ENCODE results near the gene KCNQ5.

Gene KCNQ5

DNA sequence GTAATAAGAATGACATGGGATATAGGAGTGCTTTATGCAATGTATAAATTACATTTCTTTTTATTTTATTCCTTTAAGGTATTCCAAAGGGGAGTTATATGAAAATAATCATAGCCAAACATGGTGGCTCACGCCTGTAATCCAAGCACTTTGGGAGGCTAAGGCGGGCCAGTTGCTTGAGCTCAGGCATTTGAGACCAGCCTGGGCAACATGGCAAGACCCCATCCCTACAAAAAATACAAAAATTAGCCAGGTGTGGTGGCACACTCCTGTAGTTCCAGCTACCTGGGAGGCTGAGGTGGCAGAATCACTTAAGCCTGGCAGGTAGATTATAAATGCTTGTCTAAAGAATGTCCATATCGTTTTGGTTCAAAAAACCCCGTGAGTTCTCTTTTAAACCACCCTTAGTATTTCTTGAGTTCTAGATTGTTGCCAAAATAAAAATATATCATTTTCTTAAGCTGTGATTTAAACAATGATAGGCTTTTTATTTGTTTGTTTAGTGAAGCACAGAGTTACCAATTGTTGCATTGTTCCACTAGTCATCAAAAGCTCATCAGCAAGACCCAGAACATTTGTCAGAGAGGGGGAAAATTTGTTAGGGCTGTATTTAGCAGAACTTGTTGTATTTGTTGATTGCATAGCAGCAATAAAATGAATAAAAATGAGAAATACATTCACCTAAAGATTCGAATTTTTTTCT is 457.2 kb downstream of the KCNQ5 start:
- TF ChIP-seq, protein P1, sequence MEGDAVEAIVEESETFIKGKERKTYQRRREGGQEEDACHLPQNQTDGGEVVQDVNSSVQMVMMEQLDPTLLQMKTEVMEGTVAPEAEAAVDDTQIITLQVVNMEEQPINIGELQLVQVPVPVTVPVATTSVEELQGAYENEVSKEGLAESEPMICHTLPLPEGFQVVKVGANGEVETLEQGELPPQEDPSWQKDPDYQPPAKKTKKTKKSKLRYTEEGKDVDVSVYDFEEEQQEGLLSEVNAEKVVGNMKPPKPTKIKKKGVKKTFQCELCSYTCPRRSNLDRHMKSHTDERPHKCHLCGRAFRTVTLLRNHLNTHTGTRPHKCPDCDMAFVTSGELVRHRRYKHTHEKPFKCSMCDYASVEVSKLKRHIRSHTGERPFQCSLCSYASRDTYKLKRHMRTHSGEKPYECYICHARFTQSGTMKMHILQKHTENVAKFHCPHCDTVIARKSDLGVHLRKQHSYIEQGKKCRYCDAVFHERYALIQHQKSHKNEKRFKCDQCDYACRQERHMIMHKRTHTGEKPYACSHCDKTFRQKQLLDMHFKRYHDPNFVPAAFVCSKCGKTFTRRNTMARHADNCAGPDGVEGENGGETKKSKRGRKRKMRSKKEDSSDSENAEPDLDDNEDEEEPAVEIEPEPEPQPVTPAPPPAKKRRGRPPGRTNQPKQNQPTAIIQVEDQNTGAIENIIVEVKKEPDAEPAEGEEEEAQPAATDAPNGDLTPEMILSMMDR (IDR thresholded peaks at IDR 0.05) = no peak
- Mint-ChIP-seq H3K4me1 (peaks cover 12% of the 10 kb centered on the region), H3K9me3 (no peaks in the 10 kb centered on the region), H3K36me3 (ENCODE audit: low read depth) (no peaks in the 10 kb centered on the region), H3K27me3 (ENCODE audit: low read depth, poor library complexity) (no peaks in the 10 kb centered on the region), H3K4me3 (no peak overlapping the region), H3K27ac (no peak overlapping the region)
- DNase-seq = no peak

DNA sequence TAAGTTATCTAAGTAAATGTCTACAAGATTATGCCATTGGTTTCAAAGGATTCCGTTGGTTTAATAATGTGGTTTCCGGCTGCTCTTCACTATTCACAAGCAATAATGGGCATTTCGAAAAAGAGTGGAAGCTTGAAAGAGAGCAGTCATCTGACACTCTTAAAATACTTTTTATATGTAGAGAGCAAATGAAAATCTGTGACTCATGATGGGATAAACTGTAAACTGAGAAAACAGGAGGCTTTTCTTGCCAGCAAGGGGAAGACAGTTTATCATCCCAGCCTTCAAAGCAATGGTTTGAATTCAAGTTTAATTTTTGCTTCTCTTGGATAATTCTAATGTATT is 457.7 kb downstream of the KCNQ5 start:
- no peak for DNase-seq
- H3K4me1 Mint-ChIP-seq = peaks cover 17% of the 10 kb centered on the region
- no peaks in the 10 kb centered on the region for H3K9me3 Mint-ChIP-seq
- no peak overlapping the region for H3K4me3 Mint-ChIP-seq
- TF ChIP-seq, protein P1 (IDR thresholded peaks at IDR 0.05) = no peak
- H3K27me3 Mint-ChIP-seq (ENCODE audit: low read depth, poor library complexity) = no peaks in the 10 kb centered on the region
- no peaks in the 10 kb centered on the region for H3K36me3 Mint-ChIP-seq (ENCODE audit: low read depth)
- no peak overlapping the region for H3K27ac Mint-ChIP-seq

DNA sequence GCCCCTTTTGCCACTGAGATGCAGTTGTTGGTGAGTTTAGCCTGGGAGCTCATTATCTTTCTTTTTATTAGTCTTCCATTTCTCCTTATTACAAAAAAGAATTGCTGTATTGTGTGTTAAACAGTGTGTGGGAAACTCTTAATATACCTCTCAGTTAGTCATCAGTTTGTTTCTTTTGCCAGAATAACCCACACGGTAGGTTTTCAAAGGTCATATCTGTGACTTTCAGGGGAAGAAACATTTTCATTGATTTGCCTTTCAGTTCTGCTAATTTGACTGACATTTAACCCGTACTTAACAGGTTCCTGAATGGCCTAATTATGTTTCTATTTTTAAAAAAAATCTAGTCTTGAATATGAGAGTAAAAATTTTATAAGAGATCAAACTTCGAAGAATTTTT is 458.1 kb downstream of the KCNQ5 start:
- DNase-seq = no peak
- H3K9me3 Mint-ChIP-seq = no peaks in the 10 kb centered on the region
- peaks cover 21% of the 10 kb centered on the region for H3K4me1 Mint-ChIP-seq
- TF ChIP-seq, protein P1 (IDR thresholded peaks at IDR 0.05) = no peak
- no peaks in the 10 kb centered on the region for H3K36me3 Mint-ChIP-seq (ENCODE audit: low read depth)
- no peak overlapping the region for H3K4me3 Mint-ChIP-seq
- H3K27me3 Mint-ChIP-seq (ENCODE audit: low read depth, poor library complexity) = no peaks in the 10 kb centered on the region
- no peak overlapping the region for H3K27ac Mint-ChIP-seq

DNA sequence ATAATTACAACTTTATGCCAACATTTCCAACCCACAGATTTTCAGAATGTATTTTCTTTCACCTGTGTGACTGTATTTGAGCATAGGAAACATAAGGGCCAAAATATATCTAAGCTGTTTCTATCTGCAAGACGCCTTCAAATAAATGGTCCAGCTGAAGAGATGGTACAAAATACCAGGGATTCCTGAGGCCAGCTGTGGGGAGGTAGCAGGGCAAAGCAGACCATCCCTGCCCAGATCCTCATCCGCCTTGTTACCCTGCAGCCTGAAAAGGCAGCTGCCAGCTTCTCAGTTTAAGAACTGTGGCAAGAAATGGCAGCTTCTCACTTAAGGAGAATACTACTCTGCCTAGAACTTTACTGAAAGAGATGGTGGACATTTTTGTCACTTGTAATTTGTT is 460.1 kb downstream of the KCNQ5 start:
- Mint-ChIP-seq H3K9me3 (no peaks in the 10 kb centered on the region), H3K27me3 (ENCODE audit: low read depth, poor library complexity) (no peaks in the 10 kb centered on the region), H3K36me3 (ENCODE audit: low read depth) (no peaks in the 10 kb centered on the region), H3K27ac (no peak overlapping the region), H3K4me3 (no peak overlapping the region), H3K4me1 (peaks cover 33% of the 10 kb centered on the region)
- no peak for DNase-seq
- TF ChIP-seq, protein P1 (IDR thresholded peaks at IDR 0.05) = no peak

DNA sequence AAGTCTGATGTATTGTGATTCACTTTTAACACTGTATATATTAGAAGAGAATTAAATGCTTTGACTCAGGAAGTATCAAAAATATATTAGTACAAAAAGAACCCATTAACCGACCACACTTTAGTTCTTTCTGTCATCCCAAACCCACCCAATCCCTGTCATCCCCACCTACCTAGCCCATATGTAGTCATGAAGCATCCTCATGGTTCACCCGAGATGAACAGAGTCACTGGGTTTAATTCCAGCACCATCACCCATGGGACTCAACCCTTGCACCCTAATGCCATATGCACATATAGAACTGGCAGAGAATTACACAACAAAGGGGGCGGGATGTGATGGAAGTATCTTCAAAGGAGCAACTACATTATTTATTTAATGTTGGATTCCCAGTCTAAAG is 462.0 kb downstream of the KCNQ5 start:
- H3K4me1 Mint-ChIP-seq = peaks cover 33% of the 10 kb centered on the region
- H3K4me3 Mint-ChIP-seq = no peak overlapping the region
- H3K9me3 Mint-ChIP-seq = no peaks in the 10 kb centered on the region
- no peaks in the 10 kb centered on the region for H3K27me3 Mint-ChIP-seq (ENCODE audit: low read depth, poor library complexity)
- DNase-seq = no peak
- no peak overlapping the region for H3K27ac Mint-ChIP-seq
- TF ChIP-seq, protein P1 (IDR thresholded peaks at IDR 0.05) = no peak
- H3K36me3 Mint-ChIP-seq (ENCODE audit: low read depth) = no peaks in the 10 kb centered on the region

DNA sequence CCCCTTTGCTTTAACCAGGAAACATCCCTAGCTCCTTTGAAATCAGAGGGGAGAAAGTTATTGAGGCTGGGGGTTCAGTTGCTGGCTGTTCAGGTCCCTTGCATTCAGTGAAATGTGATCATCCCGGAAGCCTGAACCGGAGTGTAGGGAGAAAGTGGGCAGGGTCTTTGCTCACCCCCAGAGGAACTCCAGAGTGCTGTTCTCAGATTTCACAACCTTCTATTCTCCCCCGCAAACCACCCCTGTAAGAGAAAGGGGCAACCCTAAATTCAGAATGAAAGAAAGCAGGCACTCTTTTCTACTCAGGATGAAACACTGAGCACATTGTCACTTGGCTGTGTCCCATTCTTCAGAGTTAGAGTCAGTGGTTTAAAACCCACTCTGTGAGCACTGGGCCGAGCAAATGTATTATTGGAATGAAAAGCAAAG is 463.6 kb downstream of the KCNQ5 start:
- peak; percentile 41 for DNase-seq
- H3K4me1 Mint-ChIP-seq = peaks cover 33% of the 10 kb centered on the region
- H3K36me3 Mint-ChIP-seq (ENCODE audit: low read depth) = no peaks in the 10 kb centered on the region
- peaks cover 5% of the 10 kb centered on the region for H3K9me3 Mint-ChIP-seq
- H3K27ac Mint-ChIP-seq = peak overlapping the region; percentile 73
- peak overlapping the region; percentile 55 for H3K4me3 Mint-ChIP-seq
- TF ChIP-seq, protein P1 (IDR thresholded peaks at IDR 0.05) = no peak
- no peaks in the 10 kb centered on the region for H3K27me3 Mint-ChIP-seq (ENCODE audit: low read depth, poor library complexity)
